Measurements from ENCODE around the gene FHIT. TPM values are rescaled to one million over a fixed set of nuclear protein-coding genes. Genes with fewer than 3 reads are reported as not detected.
"Not testable (repeated sequence)": the region's sequence is repeated elsewhere in the genome, so short reads cannot be mapped to it uniquely, and the experiment has no call there.

FHIT gene
- total RNA-seq, 2 donors from 2014 or later, result 2.9 to 12.2 TPM

- no peaks in the 10 kb centered on the region for H3K36me3 Mint-ChIP-seq (ENCODE audit: low read depth)
- no peak for ATAC-seq (replicated peaks)
- H3K27ac Mint-ChIP-seq, result no peak overlapping the region
- H3K9me3 Mint-ChIP-seq, result no peaks in the 10 kb centered on the region
- H3K27me3 Mint-ChIP-seq, result no peaks in the 10 kb centered on the region
- no peak overlapping the region for H3K4me3 Mint-ChIP-seq
- no peaks in the 10 kb centered on the region for H3K4me1 Mint-ChIP-seq
These were observed 1280.9 kb downstream of the FHIT start for GRCh38 chr3:59970376-59970775.

- Mint-ChIP-seq H3K4me3 (no peak overlapping the region), H3K36me3 (ENCODE audit: low read depth) (no peaks in the 10 kb centered on the region), H3K9me3 (no peaks in the 10 kb centered on the region), H3K4me1 (no peaks in the 10 kb centered on the region), H3K27me3 (no peaks in the 10 kb centered on the region), H3K27ac (no peak overlapping the region)
- ATAC-seq (replicated peaks), result no peak
These were observed 1282.7 kb downstream of the FHIT start for GRCh38 chr3:59968513-59969045.

- Mint-ChIP-seq H3K36me3 (ENCODE audit: low read depth) (no peaks in the 10 kb centered on the region), H3K9me3 (peaks cover 6% of the 10 kb centered on the region), H3K27ac (no peak overlapping the region), H3K27me3 (no peaks in the 10 kb centered on the region), H3K4me1 (no peaks in the 10 kb centered on the region), H3K4me3 (no peak overlapping the region)
- no peak for ATAC-seq (replicated peaks)
These were observed 1287.6 kb downstream of the FHIT start for GRCh38 chr3:59963676-59964075.

- H3K4me3 Mint-ChIP-seq, result no peak overlapping the region
- H3K27me3 Mint-ChIP-seq, result peaks cover 3% of the 10 kb centered on the region
- no peak overlapping the region for H3K27ac Mint-ChIP-seq
- H3K36me3 Mint-ChIP-seq (ENCODE audit: low read depth), result no peaks in the 10 kb centered on the region
- peaks cover 6% of the 10 kb centered on the region for H3K9me3 Mint-ChIP-seq
- no peak for ATAC-seq (replicated peaks)
- no peaks in the 10 kb centered on the region for H3K4me1 Mint-ChIP-seq
These were observed 1294.1 kb downstream of the FHIT start for GRCh38 chr3:59957150-59957549.

- no peaks in the 10 kb centered on the region for H3K36me3 Mint-ChIP-seq (ENCODE audit: low read depth)
- H3K27ac Mint-ChIP-seq, result no peak overlapping the region
- H3K9me3 Mint-ChIP-seq, result no peaks in the 10 kb centered on the region
- peaks cover 3% of the 10 kb centered on the region for H3K27me3 Mint-ChIP-seq
- H3K4me1 Mint-ChIP-seq, result no peaks in the 10 kb centered on the region
- ATAC-seq (replicated peaks), result peak; percentile 37
- no peak overlapping the region for H3K4me3 Mint-ChIP-seq
These were observed 1298.1 kb downstream of the FHIT start for GRCh38 chr3:59953104-59953503.

GRCh38 chr3:59949311-59949710 lies 1301.9 kb downstream of the FHIT start:
- no peak overlapping the region for H3K4me3 Mint-ChIP-seq
- no peak overlapping the region for H3K27ac Mint-ChIP-seq
- no peaks in the 10 kb centered on the region for H3K9me3 Mint-ChIP-seq
- H3K36me3 Mint-ChIP-seq (ENCODE audit: low read depth), result no peaks in the 10 kb centered on the region
- peaks cover 3% of the 10 kb centered on the region for H3K27me3 Mint-ChIP-seq
- no peak for ATAC-seq (replicated peaks)
- H3K4me1 Mint-ChIP-seq, result no peaks in the 10 kb centered on the region

- no peaks in the 10 kb centered on the region for H3K27me3 Mint-ChIP-seq
- no peak overlapping the region for H3K27ac Mint-ChIP-seq
- no peak overlapping the region for H3K4me3 Mint-ChIP-seq
- no peaks in the 10 kb centered on the region for H3K36me3 Mint-ChIP-seq (ENCODE audit: low read depth)
- no peaks in the 10 kb centered on the region for H3K9me3 Mint-ChIP-seq
- H3K4me1 Mint-ChIP-seq, result peaks cover 1% of the 10 kb centered on the region
- no peak for ATAC-seq (replicated peaks)
These were observed 1304.9 kb downstream of the FHIT start for GRCh38 chr3:59946401-59946800.

- no peak overlapping the region for H3K4me3 Mint-ChIP-seq
- no peak overlapping the region for H3K27ac Mint-ChIP-seq
- no peaks in the 10 kb centered on the region for H3K27me3 Mint-ChIP-seq
- no peak for ATAC-seq (replicated peaks)
- H3K9me3 Mint-ChIP-seq, result no peaks in the 10 kb centered on the region
- no peaks in the 10 kb centered on the region for H3K36me3 Mint-ChIP-seq (ENCODE audit: low read depth)
- peaks cover 13% of the 10 kb centered on the region for H3K4me1 Mint-ChIP-seq
These were observed 1310.5 kb downstream of the FHIT start for GRCh38 chr3:59940718-59941117.

- Mint-ChIP-seq H3K27me3 (no peaks in the 10 kb centered on the region), H3K4me3 (no peak overlapping the region), H3K9me3 (no peaks in the 10 kb centered on the region), H3K4me1 (peaks cover 20% of the 10 kb centered on the region), H3K36me3 (ENCODE audit: low read depth) (no peaks in the 10 kb centered on the region), H3K27ac (no peak overlapping the region)
- no peak for ATAC-seq (replicated peaks)
These were observed 1311.3 kb downstream of the FHIT start for GRCh38 chr3:59939826-59940426.

- no peaks in the 10 kb centered on the region for H3K9me3 Mint-ChIP-seq
- no peak overlapping the region for H3K27ac Mint-ChIP-seq
- H3K36me3 Mint-ChIP-seq (ENCODE audit: low read depth), result no peaks in the 10 kb centered on the region
- no peaks in the 10 kb centered on the region for H3K27me3 Mint-ChIP-seq
- H3K4me1 Mint-ChIP-seq, result peaks cover 27% of the 10 kb centered on the region
- no peak for ATAC-seq (replicated peaks)
- H3K4me3 Mint-ChIP-seq, result no peak overlapping the region
These were observed 1312.4 kb downstream of the FHIT start for GRCh38 chr3:59938828-59939227.

- Mint-ChIP-seq H3K4me1 (peaks cover 27% of the 10 kb centered on the region), H3K9me3 (no peaks in the 10 kb centered on the region), H3K27ac (no peak overlapping the region), H3K36me3 (ENCODE audit: low read depth) (no peaks in the 10 kb centered on the region), H3K27me3 (no peaks in the 10 kb centered on the region), H3K4me3 (no peak overlapping the region)
- ATAC-seq (replicated peaks), result no peak
These were observed 1314.1 kb downstream of the FHIT start for GRCh38 chr3:59937201-59937600.

GRCh38 chr3:59936472-59936871 lies 1314.8 kb downstream of the FHIT start:
- Mint-ChIP-seq H3K36me3 (ENCODE audit: low read depth) (no peaks in the 10 kb centered on the region), H3K4me1 (peaks cover 27% of the 10 kb centered on the region), H3K27ac (no peak overlapping the region), H3K9me3 (no peaks in the 10 kb centered on the region), H3K4me3 (no peak overlapping the region), H3K27me3 (no peaks in the 10 kb centered on the region)
- ATAC-seq (replicated peaks), result no peak

- H3K36me3 Mint-ChIP-seq (ENCODE audit: low read depth), result no peaks in the 10 kb centered on the region
- H3K27ac Mint-ChIP-seq, result peak overlapping the region; percentile 42
- H3K4me3 Mint-ChIP-seq, result peak overlapping the region; percentile 2
- peak; percentile 98 for ATAC-seq (replicated peaks)
- H3K9me3 Mint-ChIP-seq, result no peaks in the 10 kb centered on the region
- H3K4me1 Mint-ChIP-seq, result peaks cover 14% of the 10 kb centered on the region
- H3K27me3 Mint-ChIP-seq, result no peaks in the 10 kb centered on the region
These were observed 1316.2 kb downstream of the FHIT start for GRCh38 chr3:59935025-59935424.

GRCh38 chr3:59934560-59934959 lies 1316.7 kb downstream of the FHIT start:
- peak; percentile 34 for ATAC-seq (replicated peaks)
- H3K9me3 Mint-ChIP-seq; H3K36me3 Mint-ChIP-seq (ENCODE audit: low read depth); H3K27me3 Mint-ChIP-seq: not testable (repeated sequence)
- peaks cover 14% of the 10 kb centered on the region for H3K4me1 Mint-ChIP-seq
- peak overlapping the region; percentile 2 for H3K4me3 Mint-ChIP-seq
- H3K27ac Mint-ChIP-seq, result peak overlapping the region; percentile 42

- Mint-ChIP-seq H3K4me1 (peaks cover 9% of the 10 kb centered on the region), H3K27me3 (no peaks in the 10 kb centered on the region), H3K4me3 (no peak overlapping the region), H3K27ac (no peak overlapping the region), H3K36me3 (ENCODE audit: low read depth) (no peaks in the 10 kb centered on the region), H3K9me3 (no peaks in the 10 kb centered on the region)
- ATAC-seq (replicated peaks), result no peak
These were observed 1321.1 kb downstream of the FHIT start for GRCh38 chr3:59930170-59930569.

GRCh38 chr3:59927056-59927455 lies 1324.2 kb downstream of the FHIT start:
- no peak overlapping the region for H3K4me3 Mint-ChIP-seq
- H3K9me3 Mint-ChIP-seq, result no peaks in the 10 kb centered on the region
- no peaks in the 10 kb centered on the region for H3K27me3 Mint-ChIP-seq
- no peak for ATAC-seq (replicated peaks)
- no peaks in the 10 kb centered on the region for H3K4me1 Mint-ChIP-seq
- H3K27ac Mint-ChIP-seq, result no peak overlapping the region
- no peaks in the 10 kb centered on the region for H3K36me3 Mint-ChIP-seq (ENCODE audit: low read depth)
